H9 (cell line): ENCODE data around the gene DGLUCY. TPM values are rescaled to one million over a fixed set of nuclear protein-coding genes. Genes with fewer than 3 reads are reported as not detected.
A peak's percentile ranks its signal among the peaks of the same experiment; 100 is the strongest.
"Not testable (repeated sequence)": the region's sequence is repeated elsewhere in the genome, so short reads cannot be mapped to it uniquely, and the experiment has no call there.

Experiments used
- DNase-seq: peaks from one replicate; pipeline ENCODE4 v3.0.0-alpha.2; 2017
- H2AFZ ChIP-seq: one replicate; pipeline ENCODE4 v1.6.1; 2013; ENCODE audit warnings: mild to moderate bottlenecking, low read length, control low read depth, moderate library complexity
- H2AK5ac ChIP-seq: 2 replicates; pipeline ENCODE4 v1.6.1; 2013; ENCODE audit warnings: low read length, control low read depth, mixed read lengths; ENCODE audit not compliant: insufficient read length
- H2BK120ac ChIP-seq: one replicate; pipeline ENCODE4 v1.6.1; 2013; ENCODE audit warnings: low read depth, mild to moderate bottlenecking, low read length, control low read depth, inconsistent platforms; ENCODE audit not compliant: poor library complexity, severe bottlenecking
- H2BK12ac ChIP-seq: 2 replicates; pipeline ENCODE4 v1.6.1; 2013; ENCODE audit warnings: low read length, control low read depth, mixed read lengths, low read depth; ENCODE audit not compliant: insufficient read length
- H2BK15ac ChIP-seq: 2 replicates; pipeline ENCODE4 v1.6.1; 2013; ENCODE audit warnings: low read depth, low read length, control low read depth
- H2BK20ac ChIP-seq: one replicate; pipeline ENCODE4 v1.6.1; 2013; ENCODE audit warnings: low read depth, mild to moderate bottlenecking, low read length, control low read depth, inconsistent platforms; ENCODE audit not compliant: poor library complexity, severe bottlenecking
- H2BK5ac ChIP-seq: 2 replicates; pipeline ENCODE4 v1.6.1; 2013; ENCODE audit warnings: low read length, control low read depth, mixed read lengths; ENCODE audit not compliant: insufficient read length
- H3K14ac ChIP-seq: 2 replicates; pipeline ENCODE4 v1.6.1; 2013; ENCODE audit warnings: low read length, control low read depth; ENCODE audit not compliant: insufficient read depth
- H3K18ac ChIP-seq: 2 replicates; pipeline ENCODE4 v1.6.1; 2013; ENCODE audit warnings: low read depth, mild to moderate bottlenecking, mixed read lengths, low read length, control low read depth; ENCODE audit not compliant: insufficient read length
- H3K23ac ChIP-seq: 2 replicates; pipeline ENCODE4 v1.6.1; 2013; ENCODE audit warnings: low read length, control low read depth, mixed read lengths, low read depth; ENCODE audit not compliant: insufficient read length
- H3K23me2 ChIP-seq: 2 replicates; pipeline ENCODE4 v1.6.1; 2013; ENCODE audit warnings: low read depth, mild to moderate bottlenecking, mixed read lengths, low read length, control low read depth; ENCODE audit not compliant: insufficient read length, poor library complexity, severe bottlenecking
- H3K27ac ChIP-seq: 2 replicates; pipeline ENCODE4 v1.5.1; 2013; ENCODE audit warnings: low read length, control low read depth, mixed read lengths, low read depth; ENCODE audit not compliant: insufficient read length
- H3K27me3 ChIP-seq: 2 replicates; pipeline ENCODE4 v1.6.1; 2013; ENCODE audit warnings: low read length, control low read depth, inconsistent platforms; ENCODE audit not compliant: insufficient read depth
- H3K4ac ChIP-seq: 2 replicates; pipeline ENCODE4 v1.6.1; 2013; ENCODE audit warnings: low read depth, mild to moderate bottlenecking, control low read depth, inconsistent platforms, low read length, moderate library complexity
- H3K4me1 ChIP-seq: 2 replicates; pipeline ENCODE4 v1.6.1; 2013; ENCODE audit warnings: low read length, control low read depth, inconsistent platforms; ENCODE audit not compliant: insufficient read depth
- H3K4me2 ChIP-seq: 2 replicates; pipeline ENCODE4 v1.6.1; 2013; ENCODE audit warnings: low read length, control low read depth, mixed read lengths; ENCODE audit not compliant: insufficient read length, insufficient read depth
- H3K56ac ChIP-seq: 2 replicates; pipeline ENCODE4 v1.6.1; 2013; ENCODE audit warnings: low read depth, mild to moderate bottlenecking, mixed read lengths, low read length, control low read depth; ENCODE audit not compliant: insufficient read length
- H3K79me1 ChIP-seq: 2 replicates; pipeline ENCODE4 v1.6.1; 2013; ENCODE audit warnings: low read depth, mild to moderate bottlenecking, moderate library complexity, low read length, control low read depth, inconsistent platforms; ENCODE audit not compliant: insufficient read depth, poor library complexity, severe bottlenecking
- H3K79me2 ChIP-seq: 2 replicates; pipeline ENCODE4 v1.6.1; 2013; ENCODE audit warnings: low read length, control low read depth, inconsistent platforms; ENCODE audit not compliant: insufficient read depth
- H3K9ac ChIP-seq: 2 replicates; pipeline ENCODE4 v1.6.1; 2013; ENCODE audit warnings: low read length, control low read depth, mixed read lengths; ENCODE audit not compliant: insufficient read length; ENCODE audit errors: extremely low read depth
- H3K9me3 ChIP-seq: one replicate; pipeline ENCODE4 v1.6.1; 2013; ENCODE audit warnings: low read depth, low read length, inconsistent platforms; ENCODE audit not compliant: control insufficient read depth
- H3T11ph ChIP-seq: one replicate; pipeline ENCODE4 v1.6.1; 2013; ENCODE audit warnings: mild to moderate bottlenecking, low read length, control low read depth, inconsistent platforms
- H4K20me1 ChIP-seq: one replicate; pipeline ENCODE4 v1.6.1; 2013; ENCODE audit not compliant: control insufficient read depth, insufficient read length, insufficient read depth
- H4K5ac ChIP-seq: 2 replicates; pipeline ENCODE4 v1.6.1; 2013; ENCODE audit warnings: low read depth, mild to moderate bottlenecking, mixed read lengths, low read length, control low read depth; ENCODE audit not compliant: insufficient read length
- H4K8ac ChIP-seq: replicated peaks from 2 replicates; pipeline ENCODE4 v1.6.1; 2013; ENCODE audit warnings: low read length, control low read depth, mixed read lengths, low read depth; ENCODE audit not compliant: insufficient read length
- H4K91ac ChIP-seq: 2 replicates; pipeline ENCODE4 v1.6.1; 2013; ENCODE audit warnings: low read depth, mild to moderate bottlenecking, moderate library complexity, mixed read lengths, low read length, control low read depth; ENCODE audit not compliant: insufficient read length
- H3K27ac Mint-ChIP-seq, 3 experiments: 2 replicates in 2 of 3; 3 replicates in 1 of 3; pipeline ENCODE4 v1.8.0; 2020 to 2021; ENCODE audit warnings: mixed read lengths in 3 of 3, mild to moderate bottlenecking in 1 of 3, moderate library complexity in 1 of 3
- H3K27me3 Mint-ChIP-seq: 2 replicates; pipeline ENCODE4 v1.8.0; 2021; ENCODE audit warnings: low read depth, mild to moderate bottlenecking, moderate library complexity, mixed read lengths
- H3K36me3 Mint-ChIP-seq, 3 experiments: 2 replicates in 2 of 3; 3 replicates in 1 of 3; pipeline ENCODE4 v1.8.0; 2020 to 2021; ENCODE audit warnings: low read depth in 3 of 3, mixed read lengths in 3 of 3; ENCODE audit not compliant: insufficient read depth in 1 of 3
- H3K4me1 Mint-ChIP-seq, 2 experiments: 2 replicates each; pipeline ENCODE4 v1.8.0; 2020; ENCODE audit warnings: mixed read lengths in 2 of 2
- H3K4me3 Mint-ChIP-seq, 2 experiments: 2 replicates in 1 of 2; 3 replicates in 1 of 2; pipeline ENCODE4 v1.8.0; 2020 to 2021; ENCODE audit warnings: mild to moderate bottlenecking in 2 of 2, mixed read lengths in 2 of 2, moderate library complexity in 1 of 2
- H3K9me3 Mint-ChIP-seq, 2 experiments: 2 replicates in 1 of 2; 3 replicates in 1 of 2; pipeline ENCODE4 v1.8.0; 2020; ENCODE audit warnings: mild to moderate bottlenecking in 2 of 2, mixed read lengths in 2 of 2, moderate library complexity in 1 of 2
- WGBS: extraction: QIAGEN DNeasy Blood & Tissue Kit; methylation state at CpG from one replicate; pipeline ENCODE4 v1.1.7; 2013; ENCODE audit warnings: missing lambda C conversion rate, low lambda C conversion rate, mixed read lengths; ENCODE audit not compliant: insufficient read length; ENCODE audit errors: extremely low coverage; 5-methylcytosine and 5-hydroxymethylcytosine counted together
- total RNA-seq: library from RNA; stranded (reverse); gene quantifications from 2 replicates; pipeline ENCODE4 v1.2.1, GENCODE V29; 2021
- TF ChIP-seq, protein P1 (sequence below): fragments of 200-600 bp; sonication (generic); conservative IDR thresholded peaks from 3 replicates; pipeline ENCODE4 v1.8.0; 2021; ENCODE audit warnings: antibody characterized with exemption, mild to moderate bottlenecking

The DGLUCY gene
- total RNA-seq, 1 experiment from 2014 or later: 29.6 TPM

DNA sequence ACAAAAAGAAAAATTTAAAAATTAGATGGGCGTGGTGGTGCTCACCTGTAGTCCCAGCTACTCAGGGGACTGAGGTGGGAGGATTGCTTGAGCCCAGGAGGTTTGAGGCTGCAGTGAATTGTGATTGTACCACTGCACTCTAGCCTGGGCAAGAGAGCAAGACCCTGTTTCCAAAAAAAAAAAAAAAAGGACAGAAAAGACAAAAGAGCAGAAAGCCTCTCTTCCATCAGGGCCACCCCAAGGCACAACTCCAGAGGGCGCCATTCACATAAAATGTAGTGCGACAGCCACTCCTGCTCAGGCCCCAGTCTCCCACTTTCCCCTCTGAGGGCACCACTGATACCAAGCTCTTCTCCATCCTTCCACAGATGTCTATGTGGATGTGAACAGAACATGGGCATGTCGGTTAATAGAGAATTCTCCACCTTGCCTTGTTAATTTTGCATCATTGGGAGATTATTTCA, 41.8 kb downstream of the DGLUCY start:
- Histone ChIP-seq H3K14ac (no peak overlapping the region), H4K91ac (no peak overlapping the region), H2BK12ac (no peak overlapping the region), H3T11ph (no peak overlapping the region), H3K23ac (no peak overlapping the region), H2BK15ac (no peak overlapping the region), H3K4me1 (no peaks in the 10 kb centered on the region), H3K56ac (no peak overlapping the region), H3K27ac (no peak overlapping the region), H3K79me2 (no peaks in the 10 kb centered on the region), H3K4me2 (no peak overlapping the region), H2AFZ (no peak overlapping the region), H3K23me2 (no peaks in the 10 kb centered on the region), H3K9me3 (no peaks in the 10 kb centered on the region), H3K27me3 (no peaks in the 10 kb centered on the region), H3K4ac (no peak overlapping the region), H3K18ac (no peak overlapping the region), H2BK5ac (no peak overlapping the region), H2BK20ac (no peak overlapping the region), H3K79me1 (no peaks in the 10 kb centered on the region), H4K8ac (no peak overlapping the region), H3K9ac (no peak overlapping the region), H4K20me1 (no peaks in the 10 kb centered on the region), H4K5ac (no peak overlapping the region), H2BK120ac (no peak overlapping the region), H2AK5ac (no peak overlapping the region)
- Mint-ChIP-seq H3K27ac (no peak overlapping the region; a peak in 1 of 7 replicates), H3K27me3 (no peaks in the 10 kb centered on the region), H3K36me3 (peaks cover 4 to 30% (median 24%) of the 10 kb centered on the region in 3 experiments; a peak in 6 of 7 replicates), H3K4me1 (0 out of 4 replicates have a peak, but pooled peaks cover 0 to 2% of the 10 kb centered on the region in 2 experiments), H3K4me3 (no peak overlapping the region), H3K9me3 (no peaks in the 10 kb centered on the region)
- no peak for DNase-seq
- WGBS: no CpG with 5 or more reads among the region's 4 CpGs
- TF ChIP-seq, protein P1, sequence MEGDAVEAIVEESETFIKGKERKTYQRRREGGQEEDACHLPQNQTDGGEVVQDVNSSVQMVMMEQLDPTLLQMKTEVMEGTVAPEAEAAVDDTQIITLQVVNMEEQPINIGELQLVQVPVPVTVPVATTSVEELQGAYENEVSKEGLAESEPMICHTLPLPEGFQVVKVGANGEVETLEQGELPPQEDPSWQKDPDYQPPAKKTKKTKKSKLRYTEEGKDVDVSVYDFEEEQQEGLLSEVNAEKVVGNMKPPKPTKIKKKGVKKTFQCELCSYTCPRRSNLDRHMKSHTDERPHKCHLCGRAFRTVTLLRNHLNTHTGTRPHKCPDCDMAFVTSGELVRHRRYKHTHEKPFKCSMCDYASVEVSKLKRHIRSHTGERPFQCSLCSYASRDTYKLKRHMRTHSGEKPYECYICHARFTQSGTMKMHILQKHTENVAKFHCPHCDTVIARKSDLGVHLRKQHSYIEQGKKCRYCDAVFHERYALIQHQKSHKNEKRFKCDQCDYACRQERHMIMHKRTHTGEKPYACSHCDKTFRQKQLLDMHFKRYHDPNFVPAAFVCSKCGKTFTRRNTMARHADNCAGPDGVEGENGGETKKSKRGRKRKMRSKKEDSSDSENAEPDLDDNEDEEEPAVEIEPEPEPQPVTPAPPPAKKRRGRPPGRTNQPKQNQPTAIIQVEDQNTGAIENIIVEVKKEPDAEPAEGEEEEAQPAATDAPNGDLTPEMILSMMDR: peak; percentile 43; the same call in 2 of the 3 replicates

DNA sequence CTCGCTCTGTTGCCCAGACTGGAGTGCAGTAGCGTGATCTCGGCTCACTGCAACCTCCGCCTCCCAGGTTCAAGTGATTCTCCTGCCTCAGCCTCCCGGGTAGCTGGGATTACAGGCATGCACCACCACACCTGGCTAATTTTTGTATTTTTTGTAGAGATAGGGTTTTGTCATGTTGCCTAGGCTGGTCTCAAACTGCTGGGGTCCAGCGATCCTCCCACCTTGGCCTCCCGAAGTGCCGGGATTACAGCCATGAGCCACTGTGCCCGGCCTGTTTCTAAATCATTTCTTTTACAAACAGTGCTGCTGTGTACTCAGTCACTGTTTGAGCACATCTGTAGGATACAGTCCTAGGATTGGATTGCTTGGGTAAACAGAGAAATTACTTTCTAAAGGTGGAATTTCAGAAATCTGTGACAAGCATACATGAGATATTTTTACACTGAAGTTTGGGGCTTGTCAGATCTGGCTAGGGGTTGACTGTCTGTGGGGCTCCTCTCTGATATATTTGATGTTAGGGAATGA, 42.3 kb downstream of the DGLUCY start:
- not testable (repeated sequence) for H3K4me1 Mint-ChIP-seq, H2BK20ac ChIP-seq, H3K9me3 Mint-ChIP-seq, H3K9ac ChIP-seq, DNase-seq, H3K27me3 Mint-ChIP-seq, H2BK5ac ChIP-seq, H3K4me1 ChIP-seq, H3K4me3 Mint-ChIP-seq, H3K79me1 ChIP-seq, H4K91ac ChIP-seq, H3K14ac ChIP-seq, H3K27me3 ChIP-seq, H4K20me1 ChIP-seq, H2BK15ac ChIP-seq, H3K23ac ChIP-seq, H3K23me2 ChIP-seq, H2BK120ac ChIP-seq, H3K4me2 ChIP-seq, H2AK5ac ChIP-seq, H3K4ac ChIP-seq, H3K9me3 ChIP-seq, H3K18ac ChIP-seq, H3K56ac ChIP-seq, H3K27ac ChIP-seq, H4K5ac ChIP-seq, H3K27ac Mint-ChIP-seq, H2BK12ac ChIP-seq, H3T11ph ChIP-seq, H4K8ac ChIP-seq, H3K79me2 ChIP-seq, H2AFZ ChIP-seq
- peaks cover 6 to 29% (median 27%) of the 10 kb centered on the region in 3 experiments; a peak in 6 of 7 replicates for H3K36me3 Mint-ChIP-seq
- WGBS: no CpG with 5 or more reads among the region's 9 CpGs
